NCI-H2107 (cell line): ENCODE data around the gene TYK2.

Source experiments
- DNase-seq: peaks from one replicate; lab custom pipeline; 2025; lab: John Stamatoyannopoulos, UW

The TYK2 gene

GRCh38 chr19:10309423-10309822, 70.9 kb downstream of the TYK2 start, which contains the start of gene ZGLP1:
ZGLP1 (minus strand) TSS chr19:10309815.
- no peak for DNase-seq

GRCh38 chr19:10306327-10306726, 74.0 kb downstream of the TYK2 start:
- DNase-seq = no peak

DNA sequence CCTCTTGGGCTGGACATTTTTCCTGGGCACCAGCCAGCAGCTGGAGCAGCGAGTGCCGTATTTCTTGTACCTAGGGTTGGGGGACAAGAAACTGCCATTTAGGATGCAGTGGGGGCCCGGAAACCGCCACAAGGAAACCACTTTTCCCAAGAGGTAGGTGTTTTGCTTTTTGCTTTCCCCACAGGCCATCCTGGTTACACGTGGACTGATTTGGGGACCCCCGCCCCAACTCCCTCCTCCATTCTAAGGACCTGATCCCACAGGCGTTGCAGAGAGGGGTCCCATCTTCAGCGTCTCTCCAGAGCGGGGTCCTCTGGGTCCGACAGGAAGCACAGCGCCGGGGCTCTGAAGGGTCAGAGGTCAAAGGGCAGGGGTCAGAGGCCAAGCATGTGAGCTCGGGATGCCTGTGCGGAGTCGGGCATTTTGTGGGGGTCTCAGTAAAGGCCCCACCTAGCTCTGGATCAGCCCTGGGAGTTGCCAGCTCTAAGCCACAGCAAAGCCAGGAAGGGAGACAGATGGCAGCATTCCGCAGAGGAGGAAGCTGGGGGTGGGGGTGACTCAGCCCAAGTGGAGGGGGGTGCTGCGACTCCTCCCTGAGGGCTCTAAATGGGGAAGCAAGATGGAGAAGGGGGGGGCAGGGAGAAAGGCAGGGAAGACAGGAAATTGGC, 75.1 kb downstream of the TYK2 start:
- no peak for DNase-seq
